ENCODE data around the gene RAB3C. TPM values are rescaled to one million over a fixed set of nuclear protein-coding genes. Genes with fewer than 3 reads are reported as not detected.
A peak's percentile ranks its signal among the peaks of the same experiment; 100 is the strongest.

The RAB3C gene
- total RNA-seq, 1 experiment from 2014 or later, result not detected

GRCh38 chr5:58724992-58725391, 142.1 kb downstream of the RAB3C start:
- DNase-seq (ENCODE audit: low read depth), result no peak

DNA sequence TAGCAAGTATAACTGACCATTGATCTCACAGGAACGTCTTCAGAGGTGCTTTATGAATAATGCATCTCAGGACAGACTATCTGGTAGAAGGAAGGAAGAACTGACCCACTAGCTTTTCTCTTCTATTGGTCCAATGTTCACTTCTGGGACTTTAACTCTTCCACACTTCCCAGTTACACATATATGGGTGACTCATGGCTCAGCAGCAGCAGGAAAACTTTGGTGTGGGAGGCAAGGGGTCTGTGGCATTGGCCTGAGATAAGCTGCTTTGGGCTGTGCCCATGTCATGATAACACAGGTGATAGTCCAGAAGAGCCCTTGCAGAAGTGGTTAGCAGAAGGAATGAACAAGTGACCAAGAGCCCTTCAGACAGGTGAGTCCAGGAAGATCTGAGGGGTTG, 148.8 kb downstream of the RAB3C start:
- DNase-seq (ENCODE audit: low read depth), result no peak

GRCh38 chr5:58735637-58736036, 152.8 kb downstream of the RAB3C start:
- no peak for DNase-seq (ENCODE audit: low read depth)

DNA sequence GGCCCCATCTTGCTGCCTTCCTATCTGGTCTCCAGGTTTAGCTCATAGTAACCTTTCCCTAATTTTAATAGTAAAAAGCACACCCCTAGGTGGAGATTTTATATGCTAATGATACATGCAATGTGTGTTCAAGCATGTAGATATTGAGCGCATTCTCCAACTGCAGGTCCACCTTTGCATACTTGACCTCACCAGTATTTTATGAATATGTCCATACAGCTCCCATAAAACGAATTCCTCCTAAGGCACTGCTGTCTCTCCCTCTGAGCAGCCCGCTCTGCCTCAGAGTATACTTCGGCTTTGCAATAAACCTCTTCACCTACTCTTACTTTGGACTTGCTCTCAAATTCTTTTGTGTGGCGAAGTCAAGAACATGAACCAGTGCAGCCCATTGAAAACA, 153.3 kb downstream of the RAB3C start:
- no peak for DNase-seq (ENCODE audit: low read depth)

- no peak for DNase-seq (ENCODE audit: low read depth)
Observed at GRCh38 chr5:58737671-58738070, 154.8 kb downstream of the RAB3C start.

DNA sequence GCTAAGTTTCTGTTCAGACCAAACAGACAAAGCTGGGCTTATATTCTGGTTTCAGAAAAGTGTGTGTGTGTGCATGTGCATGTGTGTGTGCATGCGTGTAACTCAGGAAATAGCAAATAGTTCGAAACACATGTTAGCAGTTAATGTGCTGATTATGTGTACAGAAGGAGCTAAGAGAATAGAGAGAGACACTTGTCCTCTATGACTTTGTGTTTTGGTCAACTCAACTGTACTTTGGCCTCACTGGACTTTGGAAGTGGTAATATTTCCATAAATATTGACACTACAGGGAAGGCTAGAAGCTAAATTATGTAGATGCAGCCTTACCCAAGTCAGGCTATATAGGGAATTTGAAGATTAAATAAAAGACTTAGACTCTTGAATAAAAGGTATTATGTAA, 155.5 kb downstream of the RAB3C start:
- DNase-seq (ENCODE audit: low read depth), result no peak

DNA sequence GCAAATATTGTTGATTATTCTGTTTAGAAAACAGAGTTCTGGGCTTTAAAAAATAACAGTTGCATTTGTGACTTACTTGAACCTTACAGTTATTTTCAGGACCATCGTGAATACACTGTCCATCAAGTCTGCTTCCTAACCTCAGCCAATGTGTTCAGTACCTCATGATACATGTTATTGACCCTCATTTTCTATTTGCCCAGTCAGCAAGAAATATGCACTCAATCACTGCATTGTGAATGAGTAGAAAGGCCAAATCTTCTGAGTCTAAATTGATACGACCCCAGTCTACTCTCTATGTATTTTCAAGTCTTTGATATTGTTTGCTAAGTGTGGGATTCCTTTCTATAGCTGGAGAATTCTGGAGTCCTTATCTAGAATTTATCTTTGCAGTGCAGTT, 156.2 kb downstream of the RAB3C start:
- no peak for DNase-seq (ENCODE audit: low read depth)

GRCh38 chr5:58740956-58741355, 158.1 kb downstream of the RAB3C start:
- no peak for DNase-seq (ENCODE audit: low read depth)

- no peak for DNase-seq (ENCODE audit: low read depth)
Observed at GRCh38 chr5:58745350-58745749, 162.5 kb downstream of the RAB3C start.

- no peak for DNase-seq (ENCODE audit: low read depth)
Observed at GRCh38 chr5:58746321-58746720, 163.4 kb downstream of the RAB3C start.

DNA sequence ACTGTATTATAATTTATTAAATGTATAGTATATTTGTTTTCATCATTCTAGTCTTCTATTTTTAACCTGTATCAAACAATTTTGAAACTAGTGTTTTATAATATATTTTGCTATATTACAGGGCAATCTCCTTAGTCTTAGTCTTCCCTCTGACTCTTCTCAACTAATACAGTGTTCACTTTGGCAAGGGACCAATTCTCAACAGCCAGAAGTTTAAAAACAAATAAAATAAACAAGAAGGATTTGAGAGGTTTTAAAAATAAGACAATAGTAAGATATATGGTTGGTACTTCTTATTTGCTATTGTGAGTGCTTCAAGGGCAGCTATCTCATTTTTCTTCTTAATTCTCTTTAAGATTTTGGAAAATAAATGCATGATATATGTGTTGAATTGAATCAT, 167.2 kb downstream of the RAB3C start:
- DNase-seq (ENCODE audit: low read depth), result no peak

DNA sequence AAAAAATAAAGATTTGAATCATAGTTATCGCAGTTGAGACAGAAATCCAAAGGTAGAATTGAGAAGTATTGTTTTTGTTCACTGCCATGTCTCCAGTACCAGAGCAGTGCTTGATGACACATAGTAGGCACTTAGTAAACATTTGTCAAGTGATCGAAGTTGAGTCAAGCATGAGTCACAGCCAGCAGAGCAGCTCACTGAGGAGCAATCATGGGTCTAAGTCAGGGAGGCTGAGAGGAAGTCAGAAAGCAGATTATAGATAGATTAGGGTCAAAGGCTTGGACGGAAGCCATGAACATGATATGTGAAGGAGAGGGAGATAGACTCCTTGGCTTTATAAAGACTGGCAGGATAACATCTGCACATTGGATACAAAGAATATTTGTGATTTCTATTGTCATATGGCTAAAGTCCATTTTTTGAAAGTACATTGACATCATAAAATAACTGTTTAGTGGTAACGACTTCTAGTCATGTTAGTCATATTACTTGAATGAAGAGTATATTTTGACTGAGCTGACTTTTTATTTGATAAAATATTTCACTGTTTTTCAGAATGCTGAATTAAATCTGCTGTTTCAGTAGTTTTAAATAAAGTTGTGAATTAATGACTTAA, 168.5 kb downstream of the RAB3C start:
- peak; percentile 81 for DNase-seq (ENCODE audit: low read depth)

- no peak for DNase-seq (ENCODE audit: low read depth)
Observed at GRCh38 chr5:58752104-58752503, 169.2 kb downstream of the RAB3C start.

GRCh38 chr5:58753446-58753845, 170.6 kb downstream of the RAB3C start:
- DNase-seq (ENCODE audit: low read depth), result no peak

GRCh38 chr5:58754250-58754649, 171.4 kb downstream of the RAB3C start:
- DNase-seq (ENCODE audit: low read depth), result no peak

DNA sequence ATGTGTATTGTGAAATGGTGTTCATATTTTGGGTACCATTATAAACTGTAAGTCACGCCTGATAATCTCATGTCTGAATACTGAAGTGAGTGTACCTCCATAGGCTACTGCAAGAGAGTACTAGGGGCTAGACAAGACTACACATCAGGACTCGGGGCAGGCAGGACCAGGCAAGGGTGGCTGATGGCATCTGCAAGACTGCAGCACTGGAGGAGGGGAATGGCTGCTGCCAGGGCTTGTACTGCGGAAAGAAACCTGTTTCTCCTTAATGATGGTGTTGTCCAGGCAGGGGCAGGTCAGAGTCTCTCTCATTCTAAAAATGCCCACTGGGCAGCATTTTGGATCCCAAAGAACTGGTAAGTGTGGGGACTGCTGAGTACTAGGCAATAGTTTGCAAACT, 172.5 kb downstream of the RAB3C start:
- no peak for DNase-seq (ENCODE audit: low read depth)

- DNase-seq (ENCODE audit: low read depth), result peak; percentile 38
Observed at GRCh38 chr5:58759745-58760144, 176.9 kb downstream of the RAB3C start.

DNA sequence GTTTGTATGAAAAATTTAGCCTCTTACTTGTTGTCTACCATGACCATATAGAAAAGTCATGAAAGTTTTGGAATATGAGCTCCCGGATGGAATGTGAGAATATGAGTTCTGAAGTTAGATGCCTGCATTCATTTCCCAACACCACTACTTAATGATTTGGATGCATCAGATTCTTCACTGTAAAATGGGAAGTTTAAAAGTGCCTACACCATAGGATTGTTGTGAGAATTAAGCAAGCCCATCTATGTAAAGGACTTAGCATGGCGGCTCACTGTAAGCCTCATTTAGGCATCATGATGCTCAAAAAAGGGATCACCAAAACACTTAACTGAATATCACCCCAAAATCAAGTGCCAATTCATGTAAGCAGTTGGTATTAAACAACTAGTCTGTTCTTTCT, 177.3 kb downstream of the RAB3C start:
- DNase-seq (ENCODE audit: low read depth), result no peak

DNA sequence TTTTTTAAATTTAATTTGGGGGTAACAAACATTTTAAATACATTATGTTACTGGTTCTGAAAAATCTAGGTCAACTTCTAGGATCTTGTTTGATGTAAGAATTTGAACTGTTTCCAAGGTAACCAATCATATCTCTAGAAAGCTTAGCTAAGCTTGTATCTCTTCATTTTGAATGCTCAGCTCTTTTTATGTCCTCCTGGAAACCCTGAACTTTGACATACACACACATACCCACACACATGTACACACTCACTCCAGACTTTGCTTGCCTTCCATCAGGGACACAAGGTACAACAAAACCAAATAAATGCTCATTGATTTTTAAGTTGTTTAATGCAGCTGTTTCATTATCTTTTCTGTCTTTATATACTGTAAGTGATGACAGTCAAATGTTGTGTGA, 178.5 kb downstream of the RAB3C start:
- DNase-seq (ENCODE audit: low read depth), result no peak

GRCh38 chr5:58763390-58763789, 180.5 kb downstream of the RAB3C start:
- DNase-seq (ENCODE audit: low read depth), result no peak

DNA sequence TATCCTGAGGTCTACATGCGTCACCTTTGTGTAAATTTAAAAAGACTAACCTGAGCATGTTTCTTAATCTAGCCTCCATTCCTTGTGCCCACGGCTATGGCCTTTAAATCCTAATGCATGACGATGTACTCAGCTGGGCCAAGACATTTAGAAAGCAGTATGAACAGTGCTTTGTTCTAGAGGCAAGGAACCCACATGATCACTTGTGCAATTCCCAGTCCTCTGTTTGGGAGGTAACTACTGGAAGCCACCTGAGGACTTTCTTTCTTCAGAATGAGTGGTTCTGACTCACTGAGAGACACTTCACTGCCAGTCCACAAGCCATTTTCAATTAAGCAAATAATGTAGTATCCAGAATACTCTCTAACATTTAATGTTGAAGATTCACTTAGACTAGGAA, 181.3 kb downstream of the RAB3C start:
- DNase-seq (ENCODE audit: low read depth), result peak; percentile 17

GRCh38 chr5:58765058-58765457, 182.2 kb downstream of the RAB3C start:
- no peak for DNase-seq (ENCODE audit: low read depth)

- DNase-seq (ENCODE audit: low read depth), result no peak
Observed at GRCh38 chr5:58767104-58767503, 184.2 kb downstream of the RAB3C start.

- DNase-seq (ENCODE audit: low read depth), result no peak
Observed at GRCh38 chr5:58770136-58770535, 187.3 kb downstream of the RAB3C start.

Data from M059J (cell line).